ENCODE data around the gene AXIN2.
"Not testable (repeated sequence)": the region's sequence is repeated elsewhere in the genome, so short reads cannot be mapped to it uniquely, and the experiment has no call there.

The AXIN2 gene

GRCh38 chr17:65487161-65487560, 74.3 kb downstream of the AXIN2 start:
- DNase-seq (ENCODE audit: low read depth in 2 of 2), result no peak

- DNase-seq (ENCODE audit: low read depth in 2 of 2), result no peak
Observed at GRCh38 chr17:65485388-65486299, 75.8 kb downstream of the AXIN2 start.

- not testable (repeated sequence) for DNase-seq (ENCODE audit: low read depth in 2 of 2)
Observed at GRCh38 chr17:65484405-65484804, 77.0 kb downstream of the AXIN2 start.

DNA sequence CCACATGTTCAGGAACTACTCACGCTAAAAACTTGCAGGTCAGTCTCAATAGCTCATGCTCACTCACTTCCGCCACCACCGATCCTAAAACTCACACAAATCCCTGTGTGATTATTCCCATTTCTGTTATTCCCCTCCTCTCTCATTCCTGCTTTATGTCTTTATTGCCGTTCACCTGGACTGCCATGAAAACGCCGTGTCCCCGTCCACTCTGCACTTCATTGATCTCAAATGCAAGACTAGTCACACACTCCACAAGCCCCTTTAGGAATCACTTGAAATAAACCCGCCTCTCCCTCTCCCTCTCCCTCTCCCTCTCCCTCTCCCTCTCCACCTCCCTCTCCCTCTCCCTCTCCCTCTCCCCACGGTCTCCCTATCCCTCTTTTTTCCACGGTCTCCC, 78.0 kb downstream of the AXIN2 start:
- DNase-seq (ENCODE audit: low read depth in 2 of 2), result no peak

- no peak for DNase-seq (ENCODE audit: low read depth in 2 of 2)
Observed at GRCh38 chr17:65482201-65482600, 79.2 kb downstream of the AXIN2 start.

DNA sequence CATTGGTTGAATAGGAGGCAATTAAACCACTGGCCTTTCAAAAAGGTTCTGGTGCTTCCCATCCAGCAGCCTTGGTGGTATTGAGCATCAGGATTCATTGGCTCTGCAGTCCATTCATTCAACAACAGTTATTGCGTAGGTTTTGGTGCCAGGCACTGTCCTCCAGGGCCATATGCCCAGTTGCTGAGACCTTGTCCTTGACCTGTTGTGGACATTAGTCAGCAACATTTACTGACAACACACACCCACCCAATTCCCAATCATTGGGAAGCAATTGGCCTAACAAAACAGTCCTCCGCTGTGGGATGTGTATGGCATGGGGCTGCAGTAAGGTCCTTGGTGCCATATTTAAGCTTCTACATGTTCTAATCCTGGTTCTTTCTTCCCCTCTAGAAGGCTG, 82.2 kb downstream of the AXIN2 start:
- DNase-seq (ENCODE audit: low read depth in 2 of 2), result no peak
